HCT116 (cell line): ENCODE measurements around the gene SHROOM3.

Experiments used
- EZH2phosphoT487 ChIP-seq: fragments of 200-600 bp; IDR thresholded peaks from 2 replicates; pipeline ENCODE4 v1.6.1; 2018; ENCODE audit warnings: antibody characterized with exemption, borderline replicate concordance
- MAX ChIP-seq: IDR thresholded peaks from 2 replicates; pipeline ENCODE4 v1.6.1; 2012
- POLR2A ChIP-seq: IDR thresholded peaks from 2 replicates; pipeline ENCODE4 v1.7.0; 2011; ENCODE audit warnings: borderline replicate concordance; ENCODE audit not compliant: insufficient read depth, insufficient read length; ENCODE audit errors: extremely low read depth
- REST ChIP-seq: IDR thresholded peaks from 2 replicates; pipeline ENCODE4 v1.6.1; 2012; ENCODE audit warnings: low read depth
- SP1 ChIP-seq: IDR thresholded peaks from 2 replicates; pipeline ENCODE4 v1.6.1; 2012; ENCODE audit warnings: low read depth
- TF ChIP-seq, protein P1 (sequence below), 3 experiments: fragments of 200-600 bp in 1 of 3; sonication (generic) in 1 of 3; IDR thresholded peaks in 2 of 3; conservative IDR thresholded peaks in 1 of 3; 2 replicates each; pipeline ENCODE4 v1.5.1; 2012 to 2017; ENCODE audit warnings: low read depth in 2 of 3, low read length in 2 of 3, antibody characterized with exemption in 1 of 3, borderline replicate concordance in 1 of 3, control low read depth in 1 of 3, mild to moderate bottlenecking in 1 of 3, mixed read lengths in 1 of 3, mixed run types in 1 of 3, moderate library complexity in 1 of 3; ENCODE audit not compliant: insufficient read depth in 1 of 3

GRCh38 chr4:76558396-76559235 is 123.6 kb downstream of the SHROOM3 start:
- TF ChIP-seq, protein P1, sequence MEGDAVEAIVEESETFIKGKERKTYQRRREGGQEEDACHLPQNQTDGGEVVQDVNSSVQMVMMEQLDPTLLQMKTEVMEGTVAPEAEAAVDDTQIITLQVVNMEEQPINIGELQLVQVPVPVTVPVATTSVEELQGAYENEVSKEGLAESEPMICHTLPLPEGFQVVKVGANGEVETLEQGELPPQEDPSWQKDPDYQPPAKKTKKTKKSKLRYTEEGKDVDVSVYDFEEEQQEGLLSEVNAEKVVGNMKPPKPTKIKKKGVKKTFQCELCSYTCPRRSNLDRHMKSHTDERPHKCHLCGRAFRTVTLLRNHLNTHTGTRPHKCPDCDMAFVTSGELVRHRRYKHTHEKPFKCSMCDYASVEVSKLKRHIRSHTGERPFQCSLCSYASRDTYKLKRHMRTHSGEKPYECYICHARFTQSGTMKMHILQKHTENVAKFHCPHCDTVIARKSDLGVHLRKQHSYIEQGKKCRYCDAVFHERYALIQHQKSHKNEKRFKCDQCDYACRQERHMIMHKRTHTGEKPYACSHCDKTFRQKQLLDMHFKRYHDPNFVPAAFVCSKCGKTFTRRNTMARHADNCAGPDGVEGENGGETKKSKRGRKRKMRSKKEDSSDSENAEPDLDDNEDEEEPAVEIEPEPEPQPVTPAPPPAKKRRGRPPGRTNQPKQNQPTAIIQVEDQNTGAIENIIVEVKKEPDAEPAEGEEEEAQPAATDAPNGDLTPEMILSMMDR (IDR thresholded peaks at IDR 0.05 in 2 of 3, conservative IDR thresholded peaks at IDR 0.05 in 1 of 3; ENCODE audit: borderline replicate concordance in 1 of 3, insufficient read depth in 1 of 3, low read depth in 2 of 3, low read length in 2 of 3), result no peak
- no peak for TF ChIP-seq POLR2A
- no peak for TF ChIP-seq EZH2phosphoT487
- no peak for TF ChIP-seq SP1
- no peak for TF ChIP-seq MAX
- no peak for TF ChIP-seq REST
